ENCODE measurements around the gene OSCP1. TPM values are rescaled to one million over a fixed set of nuclear protein-coding genes. Genes with fewer than 3 reads are reported as not detected.
A peak's percentile ranks its signal among the peaks of the same experiment; 100 is the strongest.

Gene OSCP1
- total RNA-seq, 1 donor from 2014 or later: 17.1 TPM

DNA sequence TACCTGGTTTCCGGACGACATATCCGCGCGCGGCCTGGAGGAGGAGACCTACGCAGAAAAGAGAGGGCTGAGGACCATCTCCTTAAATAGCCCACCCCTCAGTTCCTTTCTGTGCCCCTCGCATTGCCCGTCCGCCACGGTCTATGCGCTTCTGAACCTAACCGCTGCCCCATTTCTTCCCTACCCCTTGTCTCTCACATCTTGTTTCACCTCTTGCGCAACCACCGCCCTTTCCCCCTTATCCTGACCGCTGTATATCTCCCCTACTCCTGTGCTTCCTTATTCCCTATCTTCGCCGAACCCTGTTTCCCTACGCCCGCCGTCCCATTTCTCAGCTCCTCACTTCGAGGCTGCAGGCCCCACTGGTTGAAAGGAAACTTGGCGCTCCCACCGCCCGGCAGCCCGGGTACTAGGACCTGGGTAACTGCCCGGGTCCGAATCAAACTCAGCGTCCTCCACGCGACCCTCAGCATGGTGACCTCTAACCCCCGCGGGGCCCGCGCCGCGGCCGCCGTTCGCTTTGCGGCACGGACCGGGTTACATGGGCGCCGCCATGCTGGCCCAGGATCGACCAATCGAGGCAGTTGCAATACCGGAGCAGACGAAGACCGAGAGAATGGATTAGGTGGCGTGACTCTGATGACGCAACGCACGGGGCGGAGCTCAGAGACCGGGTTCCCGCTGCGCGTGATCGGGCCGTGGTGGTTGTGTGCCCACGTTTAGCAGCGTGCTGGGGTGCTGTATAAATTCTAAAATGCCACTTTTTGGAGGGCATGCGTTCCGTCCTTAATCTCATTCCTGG is 13.8 kb upstream of the OSCP1 start, which contains the start of gene MRPS15:
Gene MRPS15 (minus strand): TSS at position 582 of the 802 bp plus-strand sequence. CDS start 109 bp downstream, at position 473.
- Histone ChIP-seq H3K4me1 (peaks cover 25% of the 10 kb centered on the region), H3K4me3 (peak within 1 kb of the TSS; percentile 98), H3K27ac (peak within 1 kb of the TSS; percentile 91), H3K27me3 (ENCODE audit: low read depth) (no peaks in the 10 kb centered on the region), H3K9me3 (no peaks in the 10 kb centered on the region), H3K36me3 (peaks cover 35% of the 10 kb centered on the region)
- TF ChIP-seq, protein P1, sequence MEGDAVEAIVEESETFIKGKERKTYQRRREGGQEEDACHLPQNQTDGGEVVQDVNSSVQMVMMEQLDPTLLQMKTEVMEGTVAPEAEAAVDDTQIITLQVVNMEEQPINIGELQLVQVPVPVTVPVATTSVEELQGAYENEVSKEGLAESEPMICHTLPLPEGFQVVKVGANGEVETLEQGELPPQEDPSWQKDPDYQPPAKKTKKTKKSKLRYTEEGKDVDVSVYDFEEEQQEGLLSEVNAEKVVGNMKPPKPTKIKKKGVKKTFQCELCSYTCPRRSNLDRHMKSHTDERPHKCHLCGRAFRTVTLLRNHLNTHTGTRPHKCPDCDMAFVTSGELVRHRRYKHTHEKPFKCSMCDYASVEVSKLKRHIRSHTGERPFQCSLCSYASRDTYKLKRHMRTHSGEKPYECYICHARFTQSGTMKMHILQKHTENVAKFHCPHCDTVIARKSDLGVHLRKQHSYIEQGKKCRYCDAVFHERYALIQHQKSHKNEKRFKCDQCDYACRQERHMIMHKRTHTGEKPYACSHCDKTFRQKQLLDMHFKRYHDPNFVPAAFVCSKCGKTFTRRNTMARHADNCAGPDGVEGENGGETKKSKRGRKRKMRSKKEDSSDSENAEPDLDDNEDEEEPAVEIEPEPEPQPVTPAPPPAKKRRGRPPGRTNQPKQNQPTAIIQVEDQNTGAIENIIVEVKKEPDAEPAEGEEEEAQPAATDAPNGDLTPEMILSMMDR (IDR thresholded peaks at IDR 0.05): no peak
- DNase-seq (peak; percentile 98), ATAC-seq (peak; percentile 97)
- intact Hi-C loops (cut with DNase I): no loop called here

DNA sequence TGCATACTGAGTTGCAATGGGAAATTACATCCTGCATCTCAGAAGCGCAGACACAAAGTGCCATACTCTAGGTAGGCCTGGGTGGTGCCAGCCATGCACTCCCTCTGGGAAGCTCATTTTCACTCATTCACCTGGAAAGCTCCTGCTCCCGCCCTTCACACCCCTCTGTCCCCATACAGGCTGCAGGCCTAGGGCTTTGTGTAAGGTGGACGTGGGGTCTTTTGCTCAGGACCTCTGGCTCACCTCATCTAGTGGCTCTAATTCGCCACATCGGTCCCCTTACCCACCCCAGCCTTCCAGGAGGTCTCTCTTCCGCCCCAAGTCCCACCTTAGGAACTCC is 13.2 kb upstream of the OSCP1 start:
- ATAC-seq: peak in 1 of 2 donors; percentile 2

DNA sequence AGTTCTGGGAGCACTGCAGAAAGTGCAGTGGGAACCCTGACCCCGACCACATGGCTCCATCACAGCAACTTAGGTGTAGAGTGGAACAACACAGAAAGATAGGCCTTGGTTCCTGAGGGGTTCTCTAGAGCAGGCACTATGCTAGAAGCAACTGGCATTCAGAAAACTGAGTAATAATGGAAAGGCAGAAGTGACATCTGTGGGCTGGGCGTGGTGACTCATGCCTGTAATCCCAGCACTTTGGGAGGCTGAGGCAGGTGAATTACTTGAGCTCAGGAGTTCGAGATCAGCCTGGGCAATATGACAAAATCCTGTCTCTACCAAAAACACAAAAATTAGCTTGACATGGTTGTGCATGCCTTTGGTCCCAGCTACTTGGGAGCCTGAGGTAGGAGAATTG is 8.7 kb upstream of the OSCP1 start:
- peak in 1 of 2 donors; percentile 28 for ATAC-seq
- Histone ChIP-seq H3K4me3 (no peak overlapping the region), H3K27me3 (ENCODE audit: low read depth) (no peaks in the 10 kb centered on the region), H3K4me1 (peaks cover 39% of the 10 kb centered on the region), H3K27ac (no peak overlapping the region), H3K9me3 (no peaks in the 10 kb centered on the region), H3K36me3 (peaks cover 78% of the 10 kb centered on the region)
- intact Hi-C loops (cut with DNase I): no loop called here
- DNase-seq: no peak
- TF ChIP-seq, protein P1 (IDR thresholded peaks at IDR 0.05): no peak

More for the DNA sequence above, 13.2 kb upstream of the OSCP1 start:
- TF ChIP-seq, protein P1 (IDR thresholded peaks at IDR 0.05): no peak
- H3K27ac ChIP-seq: peak overlapping the region; percentile 91
- H3K27me3 ChIP-seq (ENCODE audit: low read depth): no peaks in the 10 kb centered on the region
- DNase-seq: no peak
- peak overlapping the region; percentile 98 for H3K4me3 ChIP-seq
- peaks cover 31% of the 10 kb centered on the region for H3K4me1 ChIP-seq
- intact Hi-C loops (cut with DNase I): no loop called here
- H3K36me3 ChIP-seq: peaks cover 41% of the 10 kb centered on the region
- H3K9me3 ChIP-seq: no peaks in the 10 kb centered on the region

DNA sequence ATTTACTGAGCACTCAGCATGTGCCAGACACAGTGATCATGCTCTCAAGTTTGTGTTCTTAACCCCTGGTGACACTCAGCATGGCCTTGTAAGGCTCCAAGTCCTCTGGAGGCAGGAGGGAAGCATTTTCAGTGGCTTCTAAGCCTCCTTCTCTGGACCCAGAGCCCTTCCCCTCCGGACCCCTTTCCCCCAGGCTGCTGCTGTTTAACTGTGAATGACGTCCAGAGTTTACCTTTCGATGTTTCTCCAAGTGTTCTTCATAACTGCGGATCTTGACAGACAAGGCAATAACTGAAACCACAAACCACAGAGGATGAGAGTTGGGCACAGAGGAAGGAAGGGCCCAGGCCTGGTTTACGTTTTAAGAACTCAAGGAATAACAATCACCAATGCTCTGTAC is 7.4 kb upstream of the OSCP1 start:
- intact Hi-C loops (cut with DNase I): no loop called here
- H3K27ac ChIP-seq: no peak overlapping the region
- DNase-seq: no peak

DNA sequence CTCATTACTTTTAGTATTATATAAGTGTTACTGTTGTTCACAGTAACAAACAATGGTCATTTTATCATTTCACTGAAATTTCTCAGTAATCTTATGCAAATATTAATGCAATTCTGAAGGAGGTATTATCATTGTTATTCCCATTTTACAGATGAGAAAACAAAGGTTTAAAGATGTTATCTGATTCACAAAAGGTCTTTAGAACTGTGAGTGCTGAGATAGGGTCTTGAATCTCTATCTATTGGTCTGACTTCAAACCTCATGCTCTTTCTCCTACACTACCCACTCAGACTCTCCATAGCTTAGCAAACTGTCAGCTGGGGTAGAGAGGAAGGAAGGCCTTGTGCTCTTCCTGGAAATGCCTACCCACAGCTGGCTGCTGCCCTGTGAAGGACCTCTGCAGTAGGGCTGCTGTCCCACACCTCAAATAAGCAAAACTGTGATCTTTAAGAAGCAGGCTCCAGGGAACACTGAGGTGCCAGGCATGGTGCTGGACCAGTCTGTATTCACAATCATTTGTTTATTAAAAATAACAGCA is 6.2 kb upstream of the OSCP1 start:
- no peak for DNase-seq
- intact Hi-C loops (cut with DNase I): no loop called here
- ATAC-seq: no peak
- peaks cover 25% of the 10 kb centered on the region for H3K4me1 ChIP-seq
- H3K27ac ChIP-seq: no peak overlapping the region
- H3K36me3 ChIP-seq: peaks cover 67% of the 10 kb centered on the region
- no peaks in the 10 kb centered on the region for H3K27me3 ChIP-seq (ENCODE audit: low read depth)
- TF ChIP-seq, protein P1 (IDR thresholded peaks at IDR 0.05): no peak
- no peak overlapping the region for H3K4me3 ChIP-seq
- H3K9me3 ChIP-seq: no peaks in the 10 kb centered on the region

More for the DNA sequence above, 7.4 kb upstream of the OSCP1 start:
- TF ChIP-seq, protein P1 (IDR thresholded peaks at IDR 0.05): no peak
- Histone ChIP-seq H3K36me3 (peaks cover 78% of the 10 kb centered on the region), H3K27me3 (ENCODE audit: low read depth) (no peaks in the 10 kb centered on the region), H3K9me3 (no peaks in the 10 kb centered on the region), H3K4me1 (peaks cover 28% of the 10 kb centered on the region), H3K4me3 (no peak overlapping the region)
- ATAC-seq: peak; percentile 59 to 61
